NT2/D1 (cell line): ENCODE results near the gene PPP5C.

Experiments used
- SUZ12 ChIP-seq: IDR thresholded peaks from 2 replicates; pipeline ENCODE4 v1.6.1; 2011; ENCODE audit not compliant: insufficient read length, insufficient read depth; ENCODE audit errors: extremely low read depth
- YY1 ChIP-seq: IDR thresholded peaks from 2 replicates; pipeline ENCODE4 v1.6.1; 2011; ENCODE audit not compliant: insufficient read length, insufficient read depth
- ZNF274 ChIP-seq: IDR thresholded peaks from 2 replicates; pipeline ENCODE4 v1.6.1; 2011; ENCODE audit warnings: mild to moderate bottlenecking, low read depth, low read length

- TF ChIP-seq SUZ12, result no peak
- TF ChIP-seq ZNF274, result no peak
- TF ChIP-seq YY1, result no peak
Measured at GRCh38 chr19:46431824-46432223, 84.9 kb downstream of the PPP5C start.
